Astrocyte (in vitro differentiated cells and primary cell): ENCODE measurements around the gene VBP1. TPM values are rescaled to one million over a fixed set of nuclear protein-coding genes. Genes with fewer than 3 reads are reported as not detected.

Source experiments
- DNase-seq: peaks from one replicate; pipeline ENCODE4 v3.0.0-alpha.2; 2010; ENCODE audit warnings: low read depth
- FAIRE-seq: peaks from 2 replicates; lab custom pipeline; 2011; peaks lifted over from hg19 to GRCh38; lab: Jason Lieb, UNC
- H2AFZ ChIP-seq: 2 replicates; pipeline ENCODE4 v1.6.0; 2012; ENCODE audit warnings: low read depth, low read length, inconsistent platforms
- H3K27ac ChIP-seq: 2 replicates; pipeline ENCODE4 v1.5.1; 2011; ENCODE audit warnings: low read depth, low read length, inconsistent platforms
- H3K27me3 ChIP-seq: 2 replicates; pipeline ENCODE4 v1.6.0; 2011; ENCODE audit warnings: low read length, inconsistent platforms; ENCODE audit not compliant: insufficient read depth
- H3K36me3 ChIP-seq: 2 replicates; pipeline ENCODE4 v1.5.1; 2011; ENCODE audit warnings: low read length, inconsistent platforms; ENCODE audit not compliant: insufficient read depth
- H3K4me1 ChIP-seq: 2 replicates; pipeline ENCODE4 v1.5.1; 2011; ENCODE audit warnings: low read length, inconsistent platforms; ENCODE audit not compliant: insufficient read depth
- H3K4me2 ChIP-seq: 2 replicates; pipeline ENCODE4 v1.6.0; 2012; ENCODE audit warnings: low read length, inconsistent platforms
- H3K4me3 ChIP-seq: 2 replicates; pipeline ENCODE4 v1.5.1; 2011; ENCODE audit warnings: low read depth, mild to moderate bottlenecking, low read length, inconsistent platforms; ENCODE audit not compliant: insufficient read depth
- H3K79me2 ChIP-seq: 2 replicates; pipeline ENCODE4 v1.6.0; 2012; ENCODE audit warnings: mild to moderate bottlenecking, low read length, inconsistent platforms; ENCODE audit not compliant: insufficient read depth
- H3K9ac ChIP-seq: 2 replicates; pipeline ENCODE4 v1.6.0; 2012; ENCODE audit warnings: mild to moderate bottlenecking, low read length, inconsistent platforms
- H3K9me3 ChIP-seq: 2 replicates; pipeline ENCODE4 v1.5.1; 2012; ENCODE audit warnings: low read depth, mild to moderate bottlenecking, low read length, inconsistent platforms; ENCODE audit not compliant: insufficient read depth
- H4K20me1 ChIP-seq: 2 replicates; pipeline ENCODE4 v1.6.0; 2012; ENCODE audit warnings: low read length, inconsistent platforms; ENCODE audit not compliant: insufficient read depth
- H3K27ac Mint-ChIP-seq: one replicate; pipeline ENCODE4 v1.8.0; 2021; ENCODE audit warnings: mild to moderate bottlenecking, mixed read lengths; ENCODE audit not compliant: unreplicated experiment
- H3K27me3 Mint-ChIP-seq: one replicate; pipeline ENCODE4 v1.8.0; 2021; ENCODE audit warnings: low read depth, mixed read lengths; ENCODE audit not compliant: unreplicated experiment
- H3K36me3 Mint-ChIP-seq: one replicate; pipeline ENCODE4 v1.8.0; 2021; ENCODE audit warnings: low read depth, mixed read lengths; ENCODE audit not compliant: unreplicated experiment
- H3K4me1 Mint-ChIP-seq: one replicate; pipeline ENCODE4 v1.8.0; 2021; ENCODE audit warnings: low read depth, mixed read lengths; ENCODE audit not compliant: unreplicated experiment
- H3K4me3 Mint-ChIP-seq: one replicate; pipeline ENCODE4 v1.8.0; 2021; ENCODE audit warnings: mild to moderate bottlenecking, moderate library complexity, mixed read lengths; ENCODE audit not compliant: unreplicated experiment
- H3K9me3 Mint-ChIP-seq: one replicate; pipeline ENCODE4 v1.8.0; 2021; ENCODE audit warnings: mild to moderate bottlenecking, mixed read lengths; ENCODE audit not compliant: unreplicated experiment
- CTCF ChIP-seq: IDR thresholded peaks from 2 replicates; pipeline ENCODE4 v1.5.1; 2011; ENCODE audit warnings: low read depth, mild to moderate bottlenecking, inconsistent platforms, low read length, moderate library complexity; ENCODE audit not compliant: insufficient read depth
- EZH2 ChIP-seq: IDR thresholded peaks from 2 replicates; pipeline ENCODE4 v1.6.1; 2012; ENCODE audit warnings: mild to moderate bottlenecking, low read length, inconsistent platforms; ENCODE audit not compliant: insufficient read depth
- total RNA-seq: library from RNA; stranded (reverse); gene quantifications from 2 replicates; pipeline ENCODE4 v1.2.1, GENCODE V29; 2021

Gene VBP1
- total RNA-seq, 1 donor from 2014 or later = 52.3 TPM

DNA sequence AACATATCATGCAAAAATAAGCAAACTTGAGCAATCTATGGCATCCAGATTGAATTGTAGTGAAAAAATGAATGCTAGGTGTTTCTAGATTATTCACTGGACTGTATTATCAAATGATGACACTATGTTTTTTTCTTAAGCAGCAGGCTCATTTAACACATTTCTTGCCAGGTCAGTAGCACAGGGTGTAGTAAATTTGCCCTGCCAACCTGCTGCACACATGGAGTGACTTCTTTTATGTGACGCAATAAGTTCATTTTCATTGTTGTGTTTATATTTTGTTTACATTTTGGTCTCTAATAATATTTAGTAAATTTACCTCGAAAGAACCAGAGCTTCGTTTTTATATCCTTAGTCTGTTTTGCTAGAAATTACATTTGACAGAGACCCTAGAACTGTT is 9.5 kb downstream of the VBP1 start:
- H3K9me3 ChIP-seq = no peaks in the 10 kb centered on the region
- peaks cover 3% of the 10 kb centered on the region for H3K36me3 Mint-ChIP-seq
- TF ChIP-seq EZH2 (no peak), CTCF (no peak)

DNA sequence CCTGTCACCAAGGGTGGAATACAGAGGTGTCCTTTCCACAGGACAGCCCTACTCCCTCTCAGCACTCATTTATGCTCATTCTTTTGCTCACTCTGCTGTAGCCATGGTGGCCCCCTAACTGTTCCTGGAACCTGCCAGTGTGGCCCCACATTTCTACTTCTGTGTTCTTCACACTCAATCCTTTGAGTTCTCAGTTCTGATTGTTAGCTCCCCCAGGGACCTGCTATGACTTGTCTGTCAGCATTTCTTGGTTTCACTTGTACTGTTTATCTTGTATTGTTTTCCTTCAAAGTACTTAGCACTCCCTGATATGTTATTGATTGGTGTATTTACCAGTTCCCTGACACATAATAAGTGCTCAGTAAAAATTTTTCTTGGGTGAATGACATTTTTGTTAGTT is 14.9 kb downstream of the VBP1 start:
- Histone ChIP-seq H3K4me1 (no peaks in the 10 kb centered on the region), H3K9ac (no peak overlapping the region), H3K9me3 (no peaks in the 10 kb centered on the region), H3K4me3 (no peak overlapping the region), H4K20me1 (peaks cover 7% of the 10 kb centered on the region), H3K36me3 (peaks cover 11% of the 10 kb centered on the region), H3K79me2 (peaks cover 11% of the 10 kb centered on the region), H3K4me2 (no peak overlapping the region), H3K27me3 (no peaks in the 10 kb centered on the region), H2AFZ (no peak overlapping the region), H3K27ac (no peak overlapping the region)
- no peak for FAIRE-seq
- peaks cover 7% of the 10 kb centered on the region for H3K4me1 Mint-ChIP-seq
- no peak overlapping the region for H3K27ac Mint-ChIP-seq
- H3K27me3 Mint-ChIP-seq = no peaks in the 10 kb centered on the region
- H3K36me3 Mint-ChIP-seq = peaks cover 6% of the 10 kb centered on the region
- no peaks in the 10 kb centered on the region for H3K9me3 Mint-ChIP-seq
- TF ChIP-seq CTCF = no peak
- TF ChIP-seq EZH2 = no peak
- no peak for DNase-seq
- no peak overlapping the region for H3K4me3 Mint-ChIP-seq

More for the DNA sequence above, 9.5 kb downstream of the VBP1 start:
- no peaks in the 10 kb centered on the region for H3K4me1 Mint-ChIP-seq
- DNase-seq (no peak), FAIRE-seq (peak; percentile 92)
- H3K27me3 ChIP-seq = no peaks in the 10 kb centered on the region
- no peak overlapping the region for H3K9ac ChIP-seq
- H4K20me1 ChIP-seq = peaks cover 3% of the 10 kb centered on the region
- H3K27ac Mint-ChIP-seq = no peak overlapping the region
- H2AFZ ChIP-seq = no peak overlapping the region
- H3K27ac ChIP-seq = no peak overlapping the region
- no peaks in the 10 kb centered on the region for H3K4me1 ChIP-seq
- H3K27me3 Mint-ChIP-seq = no peaks in the 10 kb centered on the region
- H3K4me2 ChIP-seq = no peak overlapping the region
- H3K36me3 ChIP-seq = peaks cover 14% of the 10 kb centered on the region
- no peak overlapping the region for H3K4me3 Mint-ChIP-seq
- no peaks in the 10 kb centered on the region for H3K9me3 Mint-ChIP-seq
- peaks cover 20% of the 10 kb centered on the region for H3K79me2 ChIP-seq
- H3K4me3 ChIP-seq = no peak overlapping the region

DNA sequence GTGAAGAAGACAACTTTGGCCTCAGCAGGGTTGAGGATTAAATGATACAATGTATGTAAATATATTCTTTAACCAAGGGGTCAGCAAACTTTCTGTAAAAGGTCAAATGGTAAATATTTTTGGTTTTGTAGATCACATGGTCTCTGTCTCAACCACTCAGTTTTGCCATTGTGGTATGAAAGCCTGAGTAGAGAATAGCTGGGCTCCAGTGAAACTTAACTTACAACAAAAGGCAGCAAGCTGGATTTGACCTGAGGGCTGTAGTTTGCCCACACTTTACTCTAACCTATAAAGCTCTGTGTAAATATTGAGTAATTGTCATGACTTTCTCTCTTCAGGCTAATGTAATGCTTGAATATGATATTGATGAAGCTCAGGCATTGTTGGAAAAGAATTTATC is 19.6 kb downstream of the VBP1 start:
- peaks cover 6% of the 10 kb centered on the region for H3K36me3 Mint-ChIP-seq
- Histone ChIP-seq H3K9ac (no peak overlapping the region), H3K4me1 (no peaks in the 10 kb centered on the region), H4K20me1 (peaks cover 7% of the 10 kb centered on the region), H3K36me3 (peaks cover 3% of the 10 kb centered on the region), H3K4me2 (no peak overlapping the region), H3K4me3 (no peak overlapping the region), H2AFZ (no peak overlapping the region), H3K27me3 (no peaks in the 10 kb centered on the region), H3K27ac (no peak overlapping the region), H3K79me2 (peaks cover 8% of the 10 kb centered on the region), H3K9me3 (no peaks in the 10 kb centered on the region)
- H3K4me3 Mint-ChIP-seq = no peak overlapping the region
- no peaks in the 10 kb centered on the region for H3K27me3 Mint-ChIP-seq
- DNase-seq (no peak), FAIRE-seq (peak; percentile 89)
- no peaks in the 10 kb centered on the region for H3K9me3 Mint-ChIP-seq
- TF ChIP-seq EZH2 (no peak), CTCF (no peak)
- H3K4me1 Mint-ChIP-seq = peaks cover 7% of the 10 kb centered on the region
- H3K27ac Mint-ChIP-seq = no peak overlapping the region
